ENCODE results near the gene JOSD1. TPM values are rescaled to one million over a fixed set of nuclear protein-coding genes. Genes with fewer than 3 reads are reported as not detected.

Gene JOSD1
- total RNA-seq, 1 donor from 2014 or later, result 52.1 TPM

GRCh38 chr22:38706101-38706900 lies 5.6 kb upstream of the JOSD1 start:
- Histone ChIP-seq H3K4me3 (peak overlapping the region; percentile 84), H3K36me3 (peaks cover 16% of the 10 kb centered on the region), H3K4me1 (peaks cover 27% of the 10 kb centered on the region), H3K9me3 (no peaks in the 10 kb centered on the region), H3K27ac (peak overlapping the region; percentile 95), H3K27me3 (no peaks in the 10 kb centered on the region)
- TF ChIP-seq CTCF (IDR thresholded peaks at IDR 0.05), result no peak
- ATAC-seq, result peak; percentile 4
- peak; percentile 80 for DNase-seq
- intact Hi-C loops (cut with DNase I), result no loop called here

GRCh38 chr22:38705235-38706100 lies 4.7 kb upstream of the JOSD1 start, which contains the start of gene GTPBP1:
GTPBP1 (plus strand) TSS chr22:38705944; CDS start chr22:38705956, 12 bp downstream.
- intact Hi-C loops (cut with DNase I), result no loop called here
- peak; percentile 90 for ATAC-seq
- Histone ChIP-seq H3K27me3 (no peaks in the 10 kb centered on the region), H3K9me3 (no peaks in the 10 kb centered on the region), H3K4me1 (peaks cover 27% of the 10 kb centered on the region), H3K36me3 (peaks cover 11% of the 10 kb centered on the region), H3K27ac (peak within 1 kb of the TSS; percentile 95), H3K4me3 (peak within 1 kb of the TSS; percentile 84)
- peak; percentile 32 for TF ChIP-seq CTCF (IDR thresholded peaks at IDR 0.05)
- DNase-seq, result peak; percentile 98

GRCh38 chr22:38704654-38705234 lies 4.0 kb upstream of the JOSD1 start:
- intact Hi-C loops (cut with DNase I), result no loop called here

GRCh38 chr22:38700270-38700788 lies 414 bp downstream of the JOSD1 start:
- TF ChIP-seq CTCF (IDR thresholded peaks at IDR 0.05), result no peak
- ATAC-seq (peak; percentile 66), DNase-seq (peak; percentile 91)
- no peaks in the 10 kb centered on the region for H3K36me3 ChIP-seq
- peaks cover 50% of the 10 kb centered on the region for H3K4me1 ChIP-seq
- H3K4me3 ChIP-seq, result peak overlapping the region; percentile 82
- H3K27me3 ChIP-seq, result no peaks in the 10 kb centered on the region
- peak overlapping the region; percentile 95 for H3K27ac ChIP-seq
- intact Hi-C loops (cut with DNase I), result no loop called here
- no peaks in the 10 kb centered on the region for H3K9me3 ChIP-seq

More at GRCh38 chr22:38704654-38705234, 4.0 kb upstream of the JOSD1 start:
- Histone ChIP-seq H3K27ac (peak overlapping the region; percentile 45), H3K27me3 (no peaks in the 10 kb centered on the region), H3K9me3 (no peaks in the 10 kb centered on the region), H3K4me3 (peak overlapping the region; percentile 34), H3K36me3 (peaks cover 4% of the 10 kb centered on the region), H3K4me1 (peaks cover 27% of the 10 kb centered on the region)
- no peak for TF ChIP-seq CTCF (IDR thresholded peaks at IDR 0.05)
- DNase-seq, result no peak
- no peak for ATAC-seq

GRCh38 chr22:38699784-38700183 lies 959 bp downstream of the JOSD1 start:
- Histone ChIP-seq H3K4me3 (peak overlapping the region; percentile 82), H3K27ac (peak overlapping the region; percentile 95), H3K36me3 (no peaks in the 10 kb centered on the region), H3K4me1 (peaks cover 50% of the 10 kb centered on the region), H3K9me3 (no peaks in the 10 kb centered on the region), H3K27me3 (no peaks in the 10 kb centered on the region)
- intact Hi-C loops (cut with DNase I), result no loop called here
- TF ChIP-seq CTCF (IDR thresholded peaks at IDR 0.05), result no peak
- DNase-seq (no peak), ATAC-seq (no peak)

All from upper lobe of right lung (tissue), 1 donor.